GM11168 (cell line): Measurements from ENCODE around the gene VIPR2.
"Not testable (repeated sequence)": the region's sequence is repeated elsewhere in the genome, so short reads cannot be mapped to it uniquely, and the experiment has no call there.

Experiments used
- in situ Hi-C: fragments of 300-500 bp; cut with MboI; formaldehyde crosslinking; loops from one replicate; pipeline ENCODE4 v1.12.0; 2022; ENCODE audit warnings: low sequenced_read_pairs; ENCODE audit not compliant: unreplicated experiment

VIPR2 gene

DNA sequence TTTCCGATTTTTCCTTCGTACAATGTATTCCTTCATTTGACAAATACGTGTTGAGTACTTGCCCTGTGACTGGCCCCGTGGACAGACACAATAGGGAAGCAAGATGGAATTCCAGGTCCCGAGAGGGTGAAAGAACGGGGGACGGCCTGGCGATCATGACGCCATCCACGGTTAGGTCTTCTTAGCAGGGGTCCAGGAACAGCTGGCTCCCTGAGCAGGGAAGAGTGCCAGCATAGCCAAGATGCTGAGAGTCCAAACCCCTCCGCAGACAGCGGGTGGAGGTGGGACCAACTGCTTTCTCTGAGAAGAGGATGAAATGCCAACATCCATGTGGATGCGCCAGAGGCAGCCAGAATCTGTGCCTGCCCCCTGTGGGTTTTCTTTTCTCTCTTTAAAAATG is 144.6 kb downstream of the VIPR2 start:
- in situ Hi-C loops: no loop called here

DNA sequence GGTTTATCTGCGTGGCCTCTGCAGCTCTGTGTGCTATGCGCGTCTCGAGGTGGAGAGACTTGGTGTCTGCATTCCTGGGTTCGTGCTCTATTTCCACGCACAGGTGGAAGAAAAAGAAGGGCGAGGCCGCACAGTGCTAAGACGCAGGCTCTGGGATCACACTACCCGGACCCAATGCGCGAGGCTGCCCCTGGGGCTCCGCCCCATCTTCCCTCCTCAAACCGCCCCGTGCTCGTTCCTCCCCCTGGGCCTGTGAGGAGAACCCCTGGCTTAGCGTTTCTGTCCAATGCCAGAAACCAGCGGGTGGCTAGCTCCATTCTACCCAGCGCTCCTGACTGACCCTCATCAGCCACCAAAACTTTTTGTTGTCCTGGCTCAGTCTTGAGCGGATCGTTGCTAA is 145.2 kb downstream of the VIPR2 start:
- in situ Hi-C loops: no loop called here

DNA sequence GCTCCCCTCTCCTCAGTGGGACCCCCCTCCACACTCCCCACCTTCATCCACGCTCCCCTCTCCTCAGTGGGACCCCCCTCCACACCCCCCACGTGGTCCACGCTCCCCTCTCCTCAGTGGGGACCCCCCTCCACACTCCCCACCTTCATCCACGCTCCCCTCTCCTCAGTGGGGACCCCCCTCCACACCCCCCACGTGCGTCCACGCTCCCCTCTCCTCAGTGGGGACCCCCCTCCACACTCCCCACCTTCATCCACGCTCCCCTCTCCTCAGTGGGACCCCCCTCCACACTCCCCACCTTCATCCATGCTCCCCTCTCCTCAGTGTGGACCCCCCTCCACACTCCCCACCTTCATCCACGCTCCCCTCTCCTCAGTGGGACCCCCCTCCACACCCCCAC is 146.4 kb downstream of the VIPR2 start:
- in situ Hi-C loops: not testable (repeated sequence)

DNA sequence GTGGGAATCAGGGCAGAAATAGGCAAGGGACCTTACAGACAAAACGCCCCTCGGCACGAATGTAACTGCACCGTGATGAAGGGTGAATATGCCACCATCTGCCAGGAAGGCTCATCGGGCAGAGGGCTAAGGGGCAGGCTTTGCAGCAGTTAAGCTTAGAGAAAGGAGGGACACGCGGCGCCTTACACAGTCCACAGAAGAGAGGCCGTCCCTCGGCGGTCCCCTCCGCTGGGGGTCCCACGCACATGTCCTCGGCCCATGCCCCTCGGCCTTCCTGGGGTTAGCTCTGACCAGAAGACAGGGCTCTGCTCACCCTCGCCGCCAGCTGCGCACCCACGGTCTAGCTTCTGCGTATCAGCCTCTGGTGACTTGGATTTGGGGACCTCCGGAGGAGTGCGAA is 147.2 kb downstream of the VIPR2 start:
- in situ Hi-C loops: no loop called here

DNA sequence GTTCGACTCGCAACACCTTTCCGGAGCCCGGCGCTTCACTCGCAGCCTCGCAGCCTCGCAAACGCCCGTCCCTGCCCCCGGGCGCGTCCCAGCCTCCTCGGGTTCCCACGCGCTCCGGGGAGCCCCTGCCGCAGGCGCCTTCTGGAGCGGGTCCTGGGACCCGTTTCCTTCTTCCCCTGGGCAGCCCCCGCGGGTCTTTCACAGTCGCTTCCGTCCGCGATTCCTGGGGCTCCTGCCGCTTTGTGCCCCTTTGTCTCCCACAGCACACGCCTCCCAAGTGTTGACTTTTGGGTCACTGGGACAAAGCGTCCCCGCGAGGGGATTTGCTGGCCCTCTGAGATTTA is 147.6 kb downstream of the VIPR2 start:
- in situ Hi-C loops: no loop called here

- in situ Hi-C loops: no loop called here
Measured at GRCh38 chr7:158996214-158997109, 148.2 kb downstream of the VIPR2 start.

GRCh38 chr7:158995514-158995913 is 149.2 kb downstream of the VIPR2 start:
- in situ Hi-C loops: no loop called here

GRCh38 chr7:158994687-158995086 is 150.0 kb downstream of the VIPR2 start:
- in situ Hi-C loops: no loop called here

DNA sequence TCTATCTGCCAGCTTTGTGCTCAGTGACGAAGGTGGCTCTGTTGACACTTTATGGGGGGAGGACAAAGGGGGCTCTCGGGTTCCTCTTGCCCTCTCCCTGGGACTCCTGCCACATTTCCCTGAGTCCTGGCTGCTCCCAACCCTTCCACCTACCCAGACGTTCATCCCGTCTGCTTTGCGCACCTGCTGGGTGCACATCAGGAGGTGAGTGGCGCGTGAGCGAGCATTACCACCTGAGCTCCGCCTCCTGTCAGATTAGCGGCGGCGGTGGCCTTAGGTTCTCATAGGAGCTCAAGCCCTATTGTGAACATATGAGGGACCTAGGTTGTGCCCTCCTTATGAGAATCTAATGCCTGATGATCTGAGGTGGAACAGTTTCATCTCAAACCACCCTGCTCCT is 151.1 kb downstream of the VIPR2 start:
- in situ Hi-C loops: no loop called here

DNA sequence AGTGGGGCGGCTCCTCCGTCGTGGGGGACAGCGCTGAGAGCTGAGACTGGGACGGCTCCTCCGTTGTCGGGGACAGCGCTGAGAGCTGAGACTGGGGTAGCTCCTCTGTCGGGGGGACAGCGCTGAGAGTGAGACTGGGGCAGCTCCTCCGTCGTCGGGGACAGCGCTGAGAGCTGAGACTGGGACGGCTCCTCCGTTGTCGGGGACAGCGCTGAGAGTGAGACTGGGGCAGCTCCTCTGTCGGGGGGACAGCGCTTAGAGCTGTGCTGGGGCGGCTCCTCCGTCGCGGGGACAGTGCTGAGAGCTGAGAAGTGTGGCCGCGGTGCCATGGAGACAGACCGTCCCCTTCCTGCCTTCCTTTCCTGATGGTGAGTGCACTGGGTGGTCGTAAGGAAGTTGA is 151.9 kb downstream of the VIPR2 start:
- in situ Hi-C loops: no loop called here

DNA sequence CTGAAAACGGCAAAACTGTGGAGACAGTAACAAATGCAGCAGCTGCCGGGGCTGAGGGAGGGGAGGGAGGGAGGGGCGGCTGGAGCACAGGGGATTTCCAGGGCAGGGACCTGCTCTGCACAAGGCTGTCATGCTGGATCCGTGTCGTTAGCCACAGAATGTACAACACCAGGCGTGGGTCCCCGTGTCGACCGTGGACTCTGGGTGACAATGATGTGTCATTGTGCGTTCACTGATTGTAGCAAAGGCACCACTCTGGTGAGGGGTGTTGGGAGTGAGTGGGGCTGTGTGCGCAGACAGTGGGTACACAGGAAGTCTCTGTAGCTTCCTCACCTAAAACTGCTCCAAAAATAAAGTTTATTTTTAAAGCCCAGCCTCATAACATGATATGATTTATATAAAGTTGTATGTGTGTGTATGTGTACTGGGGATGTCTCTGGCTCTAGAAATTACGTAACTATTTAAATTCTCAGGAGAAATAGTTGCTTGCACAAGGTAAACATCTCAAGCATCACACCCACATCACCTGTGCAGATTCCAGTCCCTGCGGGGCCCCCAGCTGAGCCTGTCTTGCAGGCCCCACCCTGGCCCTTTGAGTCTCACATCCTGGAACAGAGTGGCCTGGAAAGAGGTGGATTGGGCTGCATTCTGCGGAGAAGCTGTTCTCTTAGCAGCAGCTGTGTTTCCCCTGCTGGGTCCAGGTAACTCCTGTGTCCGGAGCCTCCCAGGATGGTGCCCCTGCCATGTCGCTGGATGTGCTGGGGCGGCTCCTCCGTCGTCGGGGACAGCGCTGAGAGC is 152.6 kb downstream of the VIPR2 start:
- in situ Hi-C loops: no loop called here

GRCh38 chr7:158988996-158989395 is 155.7 kb downstream of the VIPR2 start:
- in situ Hi-C loops: no loop called here

- in situ Hi-C loops: no loop called here
Measured at GRCh38 chr7:158988302-158988862, 156.3 kb downstream of the VIPR2 start.

GRCh38 chr7:158987691-158988090 is 157.0 kb downstream of the VIPR2 start:
- in situ Hi-C loops: no loop called here

- in situ Hi-C loops: no loop called here
Measured at GRCh38 chr7:158985583-158985982, 159.1 kb downstream of the VIPR2 start.

GRCh38 chr7:158984007-158984406 is 160.7 kb downstream of the VIPR2 start:
- in situ Hi-C loops: not testable (repeated sequence)

DNA sequence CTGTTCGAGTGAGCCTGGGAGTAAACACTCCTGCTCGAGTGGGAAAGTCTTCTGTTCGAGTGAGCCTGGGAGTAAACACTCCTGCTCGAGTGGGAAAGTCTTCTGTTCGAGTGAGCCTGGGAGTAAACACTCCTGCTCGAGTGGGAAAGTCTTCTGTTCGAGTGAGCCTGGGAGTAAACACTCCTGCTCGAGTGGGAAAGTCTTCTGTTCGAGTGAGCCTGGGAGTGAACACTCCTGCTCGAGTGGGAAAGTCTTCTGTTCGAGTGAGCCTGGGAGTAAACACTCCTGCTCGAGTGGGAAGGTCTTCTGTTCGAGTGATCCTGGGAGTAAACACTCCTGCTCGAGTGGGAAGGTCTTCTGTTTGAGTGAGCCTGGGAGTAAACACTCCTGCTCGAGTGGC is 162.6 kb downstream of the VIPR2 start:
- in situ Hi-C loops: not testable (repeated sequence)

GRCh38 chr7:158979635-158980351 is 164.9 kb downstream of the VIPR2 start:
- in situ Hi-C loops: loop anchor here (10.0 kb wide), 1 partner anchor 285 kb away; no protein-coding TSS in a partner anchor

DNA sequence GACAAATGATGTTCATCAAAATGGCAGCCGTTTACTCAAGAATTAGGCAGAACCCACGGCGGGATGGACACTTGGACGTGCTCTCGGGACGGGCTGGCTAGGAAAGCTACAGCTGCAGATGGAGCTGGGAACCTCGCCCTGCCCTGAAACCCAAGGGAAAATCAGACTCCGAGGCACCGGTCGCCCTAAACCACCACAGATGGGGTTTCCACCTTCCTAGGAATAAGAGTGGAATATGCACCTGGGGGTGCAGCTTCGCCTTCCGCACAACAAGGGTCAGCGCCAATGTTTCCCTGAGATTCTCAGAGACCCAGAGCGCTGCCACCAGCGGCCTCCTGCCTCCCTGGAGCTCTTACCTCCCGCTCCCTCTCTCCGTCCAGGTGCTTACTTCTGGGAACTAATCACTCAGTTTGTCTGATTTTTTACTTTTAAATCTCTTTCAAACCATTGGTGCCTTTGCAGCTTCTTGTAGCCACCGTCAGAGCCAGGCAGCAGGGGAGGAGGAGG is 165.6 kb downstream of the VIPR2 start:
- in situ Hi-C loops: loop anchor here (10.0 kb wide), 1 partner anchor 284 kb away; no protein-coding TSS in a partner anchor
